Keratinocyte (primary cell): Measurements from ENCODE around the gene KSR1. TPM values are rescaled to one million over a fixed set of nuclear protein-coding genes. Genes with fewer than 3 reads are reported as not detected.

Experiments used
- DNase-seq: peaks from one replicate; pipeline ENCODE4 v3.0.0-alpha.2; 2011; ENCODE audit warnings: low read depth, missing footprints, low spot score
- FAIRE-seq: peaks from 2 replicates; lab custom pipeline; 2011; peaks lifted over from hg19 to GRCh38; lab: Jason Lieb, UNC
- H2AFZ ChIP-seq: 2 replicates; pipeline ENCODE4 v1.6.0; 2012; ENCODE audit warnings: low read length, control low read depth, inconsistent platforms; ENCODE audit not compliant: control insufficient read depth
- H3K27ac ChIP-seq: 2 replicates; pipeline ENCODE4 v1.5.1; 2011; ENCODE audit warnings: low read length; ENCODE audit not compliant: control insufficient read depth, insufficient read depth
- H3K27me3 ChIP-seq: 3 replicates; pipeline ENCODE4 v1.6.0; 2011; ENCODE audit warnings: low read length; ENCODE audit not compliant: control insufficient read depth, insufficient read depth; ENCODE audit errors: extremely low read depth
- H3K36me3 ChIP-seq, 2 experiments: 2 replicates in 1 of 2; 3 replicates in 1 of 2; pipeline ENCODE4 v1.5.1; 2011; ENCODE audit warnings: low read length in 2 of 2, mild to moderate bottlenecking in 1 of 2; ENCODE audit not compliant: control insufficient read depth in 2 of 2, insufficient read depth in 2 of 2; ENCODE audit errors: extremely low read depth in 1 of 2
- H3K4me1 ChIP-seq: 3 replicates; pipeline ENCODE4 v1.5.1; 2011; ENCODE audit warnings: low read length; ENCODE audit not compliant: control insufficient read depth, insufficient read depth; ENCODE audit errors: extremely low read depth
- H3K4me2 ChIP-seq: 3 replicates; pipeline ENCODE4 v1.6.0; 2011; ENCODE audit warnings: low read depth, low read length; ENCODE audit not compliant: control insufficient read depth, insufficient read depth; ENCODE audit errors: extremely low read depth
- H3K4me3 ChIP-seq, 3 experiments: fragments of 200-600 bp in 1 of 3; sonication (generic) in 1 of 3; 2 replicates in 2 of 3; 3 replicates in 1 of 3; pipeline ENCODE4 v1.5.1; 2011 to 2016; ENCODE audit warnings: low read length in 3 of 3, mild to moderate bottlenecking in 3 of 3, control low read depth in 2 of 3, inconsistent platforms in 1 of 3, low read depth in 1 of 3, mixed read lengths in 1 of 3, mixed run types in 1 of 3, moderate library complexity in 1 of 3; ENCODE audit not compliant: control insufficient read depth in 2 of 3, insufficient read depth in 2 of 3; ENCODE audit errors: extremely low read depth in 1 of 3
- H3K79me2 ChIP-seq: 2 replicates; pipeline ENCODE4 v1.6.0; 2012; ENCODE audit warnings: low read length; ENCODE audit not compliant: control insufficient read depth, insufficient read depth
- H3K9ac ChIP-seq: 3 replicates; pipeline ENCODE4 v1.6.0; 2011; ENCODE audit warnings: low read length; ENCODE audit not compliant: control insufficient read depth, insufficient read depth; ENCODE audit errors: extremely low read depth
- H3K9me1 ChIP-seq: 3 replicates; pipeline ENCODE4 v1.6.0; 2011; ENCODE audit warnings: low read length; ENCODE audit not compliant: control insufficient read depth, insufficient read depth; ENCODE audit errors: extremely low read depth
- H3K9me3 ChIP-seq: 2 replicates; pipeline ENCODE4 v1.5.1; 2012; ENCODE audit warnings: low read depth, low read length; ENCODE audit not compliant: control insufficient read depth
- H4K20me1 ChIP-seq: 3 replicates; pipeline ENCODE4 v1.6.0; 2011; ENCODE audit warnings: low read length; ENCODE audit not compliant: control insufficient read depth, insufficient read depth; ENCODE audit errors: extremely low read depth
- CTCF ChIP-seq, 3 experiments: IDR thresholded peaks in 1 of 3; conservative IDR thresholded peaks in 1 of 3; optimal IDR thresholded peaks in 1 of 3; 2 replicates in 2 of 3; 3 replicates in 1 of 3; pipeline versions ENCODE3 to v1.5.1; 2011; ENCODE audit warnings: low read length in 3 of 3, mild to moderate bottlenecking in 3 of 3, moderate library complexity in 2 of 3, control low read depth in 1 of 3, inconsistent platforms in 1 of 3; ENCODE audit not compliant: insufficient read depth in 2 of 3; ENCODE audit errors: extremely low read depth in 1 of 3
- EZH2 ChIP-seq: IDR thresholded peaks from one replicate; pipeline ENCODE4 v1.6.1; 2012; ENCODE audit warnings: inconsistent platforms, mild to moderate bottlenecking, low read length, moderate library complexity
- dilution Hi-C: fragments of 300-500 bp; cut with MboI; formaldehyde crosslinking; loops from one replicate; pipeline ENCODE4 v1.7.0; 2020; ENCODE audit warnings: low sequenced_read_pairs; ENCODE audit not compliant: extremely low pct_ligation_motif_present
- polyA plus RNA-seq, 5 experiments: library from polyadenylated mRNA; depleted of rRNA in 3 of 5; stranded (reverse) in 3 of 5; stranded (forward) in 1 of 5; unstranded in 1 of 5; fragments of >200 nt; gene quantifications; 1 replicate in 1 of 5; 2 replicates in 3 of 5; 3 replicates in 1 of 5; pipeline versions ENCODE4 v1.2.1 to v1.2.3, GENCODE V29; 2011 to 2012; ENCODE audit warnings: missing spikeins in 2 of 5, low read depth in 1 of 5, low replicate concordance in 1 of 5

Gene KSR1
- polyA plus RNA-seq, 1 donor (not counting 4 experiments of a cell fraction or from before 2014, with no cell fraction given) = 1.3 TPM

- H3K27ac ChIP-seq = no peak overlapping the region
- no peak overlapping the region for H2AFZ ChIP-seq
- H3K79me2 ChIP-seq = no peaks in the 10 kb centered on the region
- no peaks in the 10 kb centered on the region for H4K20me1 ChIP-seq
- H3K4me3 ChIP-seq = peak overlapping the region in 1 of 3 experiments; percentile 56
- no peaks in the 10 kb centered on the region for H3K36me3 ChIP-seq
- no peak for DNase-seq
- TF ChIP-seq CTCF (optimal IDR thresholded peaks at IDR 0.05 in 1 of 3, IDR thresholded peaks at IDR 0.05 in 1 of 3, conservative IDR thresholded peaks at IDR 0.05 in 1 of 3; ENCODE audit: extremely low read depth in 1 of 3, insufficient read depth in 2 of 3, low read length in 3 of 3) (no peak), EZH2 (no peak)
- dilution Hi-C loops = no loop called here
- H3K9me1 ChIP-seq = no peaks in the 10 kb centered on the region
- H3K4me2 ChIP-seq = peak overlapping the region; percentile 80
- peaks cover 11% of the 10 kb centered on the region for H3K27me3 ChIP-seq
- no peaks in the 10 kb centered on the region for H3K9me3 ChIP-seq
- H3K9ac ChIP-seq = no peak overlapping the region
- H3K4me1 ChIP-seq = peaks cover 6% of the 10 kb centered on the region
- no peak for FAIRE-seq
Measured at GRCh38 chr17:27457731-27458523, 1.7 kb downstream of the KSR1 start.

GRCh38 chr17:27458524-27458908 is 2.3 kb downstream of the KSR1 start:
- no peak overlapping the region for H3K9ac ChIP-seq
- dilution Hi-C loops = no loop called here
- H3K79me2 ChIP-seq = no peaks in the 10 kb centered on the region
- no peak overlapping the region for H2AFZ ChIP-seq
- H3K9me1 ChIP-seq = no peaks in the 10 kb centered on the region
- H3K9me3 ChIP-seq = no peaks in the 10 kb centered on the region
- H3K36me3 ChIP-seq = no peaks in the 10 kb centered on the region
- DNase-seq (no peak), FAIRE-seq (no peak)
- H3K27ac ChIP-seq = no peak overlapping the region
- no peaks in the 10 kb centered on the region for H4K20me1 ChIP-seq
- no peak for TF ChIP-seq CTCF (optimal IDR thresholded peaks at IDR 0.05 in 1 of 3, IDR thresholded peaks at IDR 0.05 in 1 of 3, conservative IDR thresholded peaks at IDR 0.05 in 1 of 3; ENCODE audit: extremely low read depth in 1 of 3, insufficient read depth in 2 of 3, low read length in 3 of 3)
- TF ChIP-seq EZH2 = no peak
- no peak overlapping the region for H3K4me2 ChIP-seq
- peaks cover 6% of the 10 kb centered on the region for H3K4me1 ChIP-seq
- no peak overlapping the region for H3K4me3 ChIP-seq
- H3K27me3 ChIP-seq = peaks cover 11% of the 10 kb centered on the region
